ENCODE measurements around the gene RNPS1.

DNA sequence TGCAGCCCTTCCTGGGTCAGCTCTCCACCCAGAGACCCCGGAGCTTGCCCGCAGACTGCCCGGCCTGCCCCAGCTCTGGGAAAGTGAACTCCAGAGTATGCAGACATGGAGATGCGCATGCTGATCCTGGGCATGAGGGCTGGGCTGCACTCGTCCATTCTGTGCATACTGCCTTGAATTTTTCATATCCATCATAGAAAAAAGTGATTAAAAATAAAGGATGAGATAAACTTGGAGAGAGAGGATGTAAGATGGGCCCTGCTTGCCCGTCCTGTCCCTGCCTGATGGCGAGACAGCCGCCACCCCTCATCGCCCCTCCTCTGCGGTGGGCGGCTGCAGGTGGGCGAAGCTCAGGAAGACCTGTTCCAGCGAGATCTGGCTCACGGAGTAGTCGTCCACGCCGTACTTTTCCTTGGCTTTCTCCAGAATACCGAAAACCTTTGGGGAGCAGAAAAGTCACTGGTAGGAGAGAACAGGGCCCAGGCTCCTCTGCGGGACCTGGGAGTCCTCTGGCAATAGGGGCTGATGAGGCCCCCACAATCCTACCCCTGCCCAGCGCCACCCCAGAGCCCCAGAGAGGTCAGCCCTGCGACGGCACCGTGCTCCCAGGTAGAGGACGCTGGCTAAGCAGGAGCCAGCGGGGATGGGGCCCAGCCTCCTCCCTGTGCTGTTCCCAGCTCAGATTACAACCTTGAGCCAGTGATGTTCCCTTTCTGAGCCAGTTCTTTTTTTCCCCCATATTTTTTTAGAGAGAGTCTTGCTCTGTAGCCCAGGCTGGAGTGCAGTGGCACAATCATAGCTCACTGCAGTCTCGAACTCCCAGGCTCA, 8.7 kb upstream of the RNPS1 start:
- TF ChIP-seq, protein P1, sequence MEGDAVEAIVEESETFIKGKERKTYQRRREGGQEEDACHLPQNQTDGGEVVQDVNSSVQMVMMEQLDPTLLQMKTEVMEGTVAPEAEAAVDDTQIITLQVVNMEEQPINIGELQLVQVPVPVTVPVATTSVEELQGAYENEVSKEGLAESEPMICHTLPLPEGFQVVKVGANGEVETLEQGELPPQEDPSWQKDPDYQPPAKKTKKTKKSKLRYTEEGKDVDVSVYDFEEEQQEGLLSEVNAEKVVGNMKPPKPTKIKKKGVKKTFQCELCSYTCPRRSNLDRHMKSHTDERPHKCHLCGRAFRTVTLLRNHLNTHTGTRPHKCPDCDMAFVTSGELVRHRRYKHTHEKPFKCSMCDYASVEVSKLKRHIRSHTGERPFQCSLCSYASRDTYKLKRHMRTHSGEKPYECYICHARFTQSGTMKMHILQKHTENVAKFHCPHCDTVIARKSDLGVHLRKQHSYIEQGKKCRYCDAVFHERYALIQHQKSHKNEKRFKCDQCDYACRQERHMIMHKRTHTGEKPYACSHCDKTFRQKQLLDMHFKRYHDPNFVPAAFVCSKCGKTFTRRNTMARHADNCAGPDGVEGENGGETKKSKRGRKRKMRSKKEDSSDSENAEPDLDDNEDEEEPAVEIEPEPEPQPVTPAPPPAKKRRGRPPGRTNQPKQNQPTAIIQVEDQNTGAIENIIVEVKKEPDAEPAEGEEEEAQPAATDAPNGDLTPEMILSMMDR (conservative IDR thresholded peaks at IDR 0.05; ENCODE audit: low read depth in 2 of 2) = no peak
- no peak for TF ChIP-seq EZH2 (IDR thresholded peaks at IDR 0.05; ENCODE audit: low read depth, unreplicated experiment)
- TF ChIP-seq JUNB (IDR thresholded peaks at IDR 0.05; ENCODE audit: unreplicated experiment) = no peak
- TF ChIP-seq POLR2AphosphoS5 (IDR thresholded peaks at IDR 0.05; ENCODE audit: low read depth) = no peak
- TF ChIP-seq CREB1 (CRISPR knock-in tag; IDR thresholded peaks at IDR 0.05; ENCODE audit: low read depth) = no peak
- TF ChIP-seq ZNF331 (CRISPR knock-in tag; IDR thresholded peaks at IDR 0.05; ENCODE audit: low read depth) = no peak

Measured in GM23338 (cell line).